T-cell (primary cell): ENCODE measurements around the gene PRMT2. TPM values are rescaled to one million over a fixed set of nuclear protein-coding genes. Genes with fewer than 3 reads are reported as not detected.

Experiments
- ATAC-seq, 4 experiments: fragments of 200-7000 bp in 3 of 4; fragments of 150-1000 bp in 1 of 4; cut with Tn5 transposase; replicated peaks in 1 of 4; 1 replicate in 3 of 4; 2 replicates in 1 of 4; pipeline ENCODE4 v1.10.0; 2021; ENCODE audit warnings: moderate library complexity in 3 of 4, mild to moderate bottlenecking in 2 of 4, moderate number of reproducible peaks in 1 of 4
- CTCF ChIA-PET, 2 donors: fragments of 300-600 bp; sonication (Branson Sonifier 250); formaldehyde crosslinking; loops; one replicate each; lab custom pipeline; 2022; ENCODE audit warnings: antibody characterized with exemption in 2 of 2; lab: Charles Lee
- POLR2A ChIA-PET, 2 donors: fragments of 300-600 bp; sonication (Branson Sonifier 250); formaldehyde crosslinking; loops; one replicate each; lab custom pipeline; 2022; ENCODE audit warnings: antibody characterized with exemption in 2 of 2; lab: Charles Lee
- DNase-seq, 35 experiments: peaks; one replicate each; pipeline versions ENCODE4 v3.0.0 to v3.0.0-alpha.2; 2013 to 2023
- H3K27ac ChIP-seq: one replicate; pipeline ENCODE4 v1.5.1; 2013; ENCODE audit warnings: low read length
- H3K27me3 ChIP-seq, 2 experiments: replicated peaks in 1 of 2; 1 replicate in 1 of 2; 2 replicates in 1 of 2; pipeline versions ENCODE4 v1.6.1 to v1.7.0; 2013; ENCODE audit warnings: low read length in 1 of 2, mixed read lengths in 1 of 2; ENCODE audit not compliant: control insufficient read depth in 2 of 2, insufficient read depth in 2 of 2; ENCODE audit errors: extremely low read depth in 1 of 2
- H3K36me3 ChIP-seq, 2 donors: 1 replicate in 1 of 2; 2 replicates in 1 of 2; pipeline versions ENCODE4 v1.6.1 to v1.7.0; 2013; ENCODE audit warnings: low read length in 1 of 2; ENCODE audit not compliant: control insufficient read depth in 2 of 2, insufficient read depth in 1 of 2; ENCODE audit errors: extremely low read depth in 1 of 2
- H3K4me1 ChIP-seq, 2 experiments: 1 replicate in 1 of 2; 2 replicates in 1 of 2; pipeline versions ENCODE4 v1.6.1 to v1.7.0; 2013; ENCODE audit warnings: low read length in 2 of 2, mixed read lengths in 1 of 2; ENCODE audit not compliant: insufficient read depth in 2 of 2, control insufficient read depth in 1 of 2; ENCODE audit errors: extremely low read depth in 1 of 2
- H3K4me3 ChIP-seq, 2 donors: 1 replicate in 1 of 2; 2 replicates in 1 of 2; pipeline versions ENCODE4 v1.5.1 to v1.7.0; 2013; ENCODE audit warnings: mild to moderate bottlenecking in 2 of 2, low read length in 1 of 2, moderate library complexity in 1 of 2; ENCODE audit not compliant: control insufficient read depth in 1 of 2; ENCODE audit errors: extremely low read depth in 1 of 2
- H3K9me3 ChIP-seq: 2 replicates; pipeline ENCODE4 v1.7.0; 2013
- H3K27ac Mint-ChIP-seq, 2 donors: one replicate each; pipeline ENCODE4 v1.8.0; 2020 to 2021; ENCODE audit warnings: mild to moderate bottlenecking in 2 of 2, mixed read lengths in 2 of 2
- H3K27me3 Mint-ChIP-seq, 2 donors: one replicate each; pipeline ENCODE4 v1.8.0; 2021 to 2022; ENCODE audit warnings: mixed read lengths in 2 of 2
- H3K36me3 Mint-ChIP-seq: one replicate; pipeline ENCODE4 v1.8.0; 2021; ENCODE audit warnings: mixed read lengths
- H3K4me1 Mint-ChIP-seq, 3 donors: one replicate each; pipeline ENCODE4 v1.8.0; 2020 to 2022; ENCODE audit warnings: mixed read lengths in 3 of 3, mild to moderate bottlenecking in 1 of 3
- H3K4me3 Mint-ChIP-seq, 3 donors: one replicate each; pipeline ENCODE4 v1.8.0; 2020 to 2022; ENCODE audit warnings: mild to moderate bottlenecking in 3 of 3, mixed read lengths in 3 of 3, moderate library complexity in 3 of 3
- H3K9me3 Mint-ChIP-seq, 3 donors: one replicate each; pipeline ENCODE4 v1.8.0; 2020 to 2022; ENCODE audit warnings: mixed read lengths in 3 of 3
- WGBS: methylation state at CpG from one replicate; pipeline ENCODE4 v1.1.5; 2013; ENCODE audit warnings: missing lambda C conversion rate; ENCODE audit not compliant: insufficient coverage; 5-methylcytosine and 5-hydroxymethylcytosine counted together
- total RNA-seq, 35 experiments: library from RNA in 6 of 35; stranded (reverse) in 6 of 35; fragments of 120-200 nt in 1 of 35; gene quantifications; one replicate each; pipeline versions ENCODE4 v1.2.1 to v1.2.4 and lab custom pipeline; 2013 to 2026

The PRMT2 gene
- total RNA-seq, 5 donors from 2014 or later (not counting 1 experiment from before 2014, with no cell fraction given) = 145 to 258 (median 205) TPM

DNA sequence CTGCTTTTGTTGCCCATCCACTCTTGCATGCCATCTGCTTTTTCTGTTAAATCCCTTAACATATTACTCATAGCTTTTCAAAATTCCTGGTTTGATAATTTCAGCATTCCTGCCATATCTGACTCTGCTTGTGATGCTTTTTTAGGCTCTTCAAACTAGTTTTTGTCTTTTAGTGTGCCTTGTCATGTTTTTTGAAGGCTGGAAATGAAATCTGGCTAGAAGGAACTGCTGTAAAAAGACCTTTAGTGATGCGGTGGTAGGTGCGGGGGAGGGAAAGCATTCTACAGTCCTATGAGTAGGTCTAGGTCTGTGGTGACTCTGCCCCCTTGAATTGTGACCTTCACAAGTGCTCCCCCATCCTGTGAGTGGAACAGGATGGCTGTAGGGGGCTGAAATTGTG lies 15.6 kb upstream of the PRMT2 start:
- CTCF ChIA-PET = interaction anchor here in 1 of 2 donors (1.4 to 1.8 kb wide), 2 partner anchors 15 to 20 kb away, joined by 3 to 7 read pairs; no protein-coding TSS in a partner anchor
- ATAC-seq = no peak

DNA sequence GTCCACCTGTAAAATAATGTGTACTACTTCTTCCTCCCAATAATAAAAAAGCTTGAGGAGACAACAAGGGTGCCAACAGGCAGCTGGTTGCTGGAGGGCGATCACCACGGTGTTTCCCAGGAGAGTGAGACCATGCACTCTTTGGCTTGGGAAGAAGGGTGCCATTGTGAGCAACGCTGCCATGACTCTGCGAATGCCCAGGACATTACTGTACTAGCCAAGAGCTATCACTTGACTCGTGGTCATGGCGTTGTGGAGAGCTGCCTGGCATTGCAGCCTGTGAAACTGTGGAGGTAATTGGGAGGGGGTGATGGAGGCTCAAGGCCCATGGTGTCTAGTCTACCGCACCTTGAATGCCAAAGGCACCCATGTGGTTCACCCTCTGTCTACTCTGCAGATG lies 14.6 kb upstream of the PRMT2 start:
- no peaks in the 10 kb centered on the region for H3K36me3 ChIP-seq
- peaks cover 35 to 54% of the 10 kb centered on the region in 2 experiments for H3K4me1 ChIP-seq
- H3K4me3 ChIP-seq = no peak overlapping the region
- 87% methylated on average over 6 of the region's 7 CpGs for WGBS
- H3K9me3 ChIP-seq = no peaks in the 10 kb centered on the region
- no peak for ATAC-seq
- POLR2A ChIA-PET = interaction anchor here in 1 of 2 donors (0.7 kb wide), 1 partner anchor 149 kb away, joined by 3 read pairs; no protein-coding TSS in a partner anchor
- peaks cover 48 to 60% (median 57%) of the 10 kb centered on the region in 3 donors for H3K4me1 Mint-ChIP-seq
- peak overlapping the region; percentile 91 for H3K27ac ChIP-seq
- H3K27me3 ChIP-seq = no peaks in the 10 kb centered on the region
- CTCF ChIA-PET = interaction anchor here in 1 of 2 donors (1.4 to 1.8 kb wide), 2 partner anchors 14 to 19 kb away, joined by 3 to 7 read pairs; no protein-coding TSS in a partner anchor
- peak overlapping the region in 1 of 3 donors; percentile 70 for H3K4me3 Mint-ChIP-seq
- no peaks in the 10 kb centered on the region for H3K36me3 Mint-ChIP-seq
- H3K9me3 Mint-ChIP-seq = peaks cover 0 to 7% (median 0%) of the 10 kb centered on the region in 3 donors
- H3K27me3 Mint-ChIP-seq = no peaks in the 10 kb centered on the region
- H3K27ac Mint-ChIP-seq = peak overlapping the region; percentile 94 to 98
- DNase-seq = no peak

More for the DNA sequence above, 15.6 kb upstream of the PRMT2 start:
- Histone ChIP-seq H3K4me1 (peaks cover 35 to 46% of the 10 kb centered on the region in 2 experiments), H3K4me3 (no peak overlapping the region), H3K27me3 (no peaks in the 10 kb centered on the region), H3K36me3 (no peaks in the 10 kb centered on the region), H3K27ac (no peak overlapping the region), H3K9me3 (no peaks in the 10 kb centered on the region)
- H3K36me3 Mint-ChIP-seq = no peaks in the 10 kb centered on the region
- no CpG with 5 or more reads among the region's 2 CpGs for WGBS
- peaks cover 46 to 58% (median 54%) of the 10 kb centered on the region in 3 donors for H3K4me1 Mint-ChIP-seq
- H3K27me3 Mint-ChIP-seq = no peaks in the 10 kb centered on the region
- DNase-seq = no peak
- H3K4me3 Mint-ChIP-seq = peak overlapping the region in 1 of 3 donors; percentile 70
- H3K9me3 Mint-ChIP-seq = peaks cover 0 to 7% (median 0%) of the 10 kb centered on the region in 3 donors
- peak overlapping the region in 1 of 2 donors; percentile 94 for H3K27ac Mint-ChIP-seq
- POLR2A ChIA-PET = no interaction called here

DNA sequence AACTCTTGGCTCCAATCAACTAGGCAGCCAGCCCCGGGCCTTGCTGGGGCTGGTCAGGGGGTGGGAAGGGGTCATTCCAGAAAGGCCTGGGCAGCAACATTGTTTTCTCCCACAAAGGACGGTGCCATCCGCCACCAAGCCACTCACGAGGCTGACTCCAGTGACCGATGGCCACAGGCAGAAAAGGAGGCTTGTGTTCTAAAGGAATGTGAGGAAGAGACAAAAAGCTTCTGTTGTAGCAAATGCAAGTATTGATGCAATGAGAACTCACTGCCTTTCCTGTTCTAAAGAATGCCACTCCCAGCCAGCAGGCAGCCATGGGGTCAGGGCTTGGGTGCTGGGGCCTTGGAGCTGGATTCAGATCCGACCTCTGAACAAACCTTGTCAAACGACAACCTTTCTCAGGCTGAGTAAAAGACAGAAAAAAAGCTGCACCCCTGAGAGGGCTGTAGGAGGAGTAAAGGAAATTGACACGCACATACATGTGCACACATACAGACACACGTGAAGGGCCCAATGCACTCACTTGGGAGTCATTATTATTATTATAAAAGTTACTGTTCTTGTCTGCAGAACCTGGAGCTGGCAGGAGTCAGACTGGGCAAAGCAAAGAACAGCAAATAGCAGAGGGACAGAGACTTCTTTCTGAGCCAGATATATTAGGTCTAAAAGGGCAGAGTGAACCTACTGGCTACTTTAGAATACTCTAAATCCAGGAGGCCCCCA lies 13.9 kb upstream of the PRMT2 start:
- 96% methylated on average over 4 of the region's 9 CpGs for WGBS
- peak overlapping the region in 1 of 2 donors; percentile 25 for H3K4me3 ChIP-seq
- no peaks in the 10 kb centered on the region for H3K9me3 ChIP-seq
- CTCF ChIA-PET = interaction anchor here in 1 of 2 donors (1.4 to 1.8 kb wide), 2 partner anchors 13 to 18 kb away, joined by 3 to 7 read pairs; no protein-coding TSS in a partner anchor
- ATAC-seq = peak; percentile 40 to 66 (median 50)
- H3K4me3 Mint-ChIP-seq = peak overlapping the region in 2 of 3 donors; percentile 6 to 70
- H3K36me3 Mint-ChIP-seq = peaks cover 5% of the 10 kb centered on the region
- peak in 6 of 35 experiments; percentile 12 to 58 (median 25) for DNase-seq
- peaks cover 51 to 62% (median 56%) of the 10 kb centered on the region in 3 donors for H3K4me1 Mint-ChIP-seq
- no peaks in the 10 kb centered on the region for H3K27me3 Mint-ChIP-seq
- H3K27ac Mint-ChIP-seq = peak overlapping the region; percentile 94 to 98
- POLR2A ChIA-PET = interaction anchor here in 1 of 2 donors (0.6 to 1.0 kb wide), 4 partner anchors 15 to 150 kb away, joined by 3 to 4 read pairs (median 4); no protein-coding TSS in a partner anchor
- peaks cover 36 to 62% of the 10 kb centered on the region in 2 experiments for H3K4me1 ChIP-seq
- no peaks in the 10 kb centered on the region for H3K27me3 ChIP-seq
- H3K27ac ChIP-seq = peak overlapping the region; percentile 91
- peaks cover 0 to 7% (median 6%) of the 10 kb centered on the region in 3 donors for H3K9me3 Mint-ChIP-seq
- no peaks in the 10 kb centered on the region for H3K36me3 ChIP-seq

DNA sequence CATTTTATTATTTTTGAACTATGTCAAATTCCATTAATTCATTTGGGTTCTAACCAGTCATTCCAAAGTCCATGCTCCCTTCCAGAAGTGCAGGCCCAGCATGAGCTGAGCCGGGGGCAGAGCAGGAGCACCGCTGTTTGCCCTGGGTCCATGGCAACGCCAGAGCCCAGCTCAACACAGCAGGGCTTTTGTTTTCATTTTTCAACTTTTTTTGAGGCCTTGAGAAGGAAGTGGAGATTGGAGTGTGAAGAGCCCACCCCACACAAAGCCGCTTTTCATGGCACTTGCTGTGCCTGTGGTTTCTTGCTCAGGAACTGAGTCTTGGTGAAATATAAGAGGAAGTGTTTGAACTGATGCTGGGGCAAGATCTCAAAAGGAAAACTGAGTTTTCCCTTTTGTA lies 13.2 kb upstream of the PRMT2 start:
- peaks cover 5% of the 10 kb centered on the region for H3K36me3 Mint-ChIP-seq
- Histone ChIP-seq H3K4me3 (no peak overlapping the region), H3K27me3 (no peaks in the 10 kb centered on the region), H3K9me3 (no peaks in the 10 kb centered on the region), H3K4me1 (peaks cover 38 to 68% of the 10 kb centered on the region in 2 experiments), H3K36me3 (no peaks in the 10 kb centered on the region), H3K27ac (peak overlapping the region; percentile 91)
- peaks cover 57 to 63% (median 57%) of the 10 kb centered on the region in 3 donors for H3K4me1 Mint-ChIP-seq
- ChIA-PET CTCF (no interaction called here), POLR2A (interaction anchor here in 1 of 2 donors (0.6 to 1.0 kb wide), 3 partner anchors 14 to 63 kb away, joined by 3 to 4 read pairs (median 4); no protein-coding TSS in a partner anchor)
- H3K4me3 Mint-ChIP-seq = peak overlapping the region in 2 of 3 donors; percentile 15 to 70
- peak overlapping the region; percentile 94 to 98 for H3K27ac Mint-ChIP-seq
- DNase-seq (peak in 33 of 35 experiments; percentile 30 to 82 (median 60)), ATAC-seq (peak; percentile 76 to 87 (median 80))
- no peaks in the 10 kb centered on the region for H3K27me3 Mint-ChIP-seq
- H3K9me3 Mint-ChIP-seq = peaks cover 0 to 8% (median 7%) of the 10 kb centered on the region in 3 donors
- 4% methylated on average over 3 of the region's 4 CpGs for WGBS

DNA sequence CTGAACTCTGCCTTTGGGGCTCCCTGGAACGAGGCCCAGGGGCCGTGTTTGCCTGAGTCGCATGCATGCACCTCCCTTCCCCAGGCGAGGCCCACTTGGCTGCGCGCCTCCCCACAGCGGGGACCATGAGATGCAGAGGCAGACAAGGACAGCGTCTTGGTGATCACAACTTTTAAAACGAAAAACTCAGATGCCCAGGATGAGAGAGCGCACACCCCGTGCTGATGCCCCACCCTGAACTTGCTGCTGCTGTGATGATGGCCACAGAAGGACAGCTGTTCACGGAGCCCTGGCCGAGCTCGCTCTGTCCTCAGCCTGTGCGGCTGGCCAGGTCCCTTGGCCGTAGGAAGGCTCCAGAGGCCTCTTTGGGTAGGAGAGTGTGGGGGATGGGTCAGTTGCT lies 11.4 kb upstream of the PRMT2 start:
- Mint-ChIP-seq H3K4me3 (peak overlapping the region in 1 of 3 donors; percentile 19), H3K27me3 (no peaks in the 10 kb centered on the region), H3K9me3 (peaks cover 0 to 8% (median 7%) of the 10 kb centered on the region in 3 donors), H3K4me1 (peaks cover 64 to 79% (median 69%) of the 10 kb centered on the region in 3 donors), H3K27ac (peak overlapping the region in 1 of 2 donors; percentile 96), H3K36me3 (peaks cover 5% of the 10 kb centered on the region)
- WGBS = 93% methylated on average over 16 of the region's 16 CpGs
- Histone ChIP-seq H3K4me1 (peaks cover 42 to 85% of the 10 kb centered on the region in 2 experiments), H3K27ac (no peak overlapping the region), H3K27me3 (no peaks in the 10 kb centered on the region), H3K9me3 (no peaks in the 10 kb centered on the region), H3K4me3 (no peak overlapping the region), H3K36me3 (no peaks in the 10 kb centered on the region)
- ATAC-seq (no peak), DNase-seq (no peak)
- CTCF ChIA-PET = no interaction called here
- POLR2A ChIA-PET = no interaction called here

DNA sequence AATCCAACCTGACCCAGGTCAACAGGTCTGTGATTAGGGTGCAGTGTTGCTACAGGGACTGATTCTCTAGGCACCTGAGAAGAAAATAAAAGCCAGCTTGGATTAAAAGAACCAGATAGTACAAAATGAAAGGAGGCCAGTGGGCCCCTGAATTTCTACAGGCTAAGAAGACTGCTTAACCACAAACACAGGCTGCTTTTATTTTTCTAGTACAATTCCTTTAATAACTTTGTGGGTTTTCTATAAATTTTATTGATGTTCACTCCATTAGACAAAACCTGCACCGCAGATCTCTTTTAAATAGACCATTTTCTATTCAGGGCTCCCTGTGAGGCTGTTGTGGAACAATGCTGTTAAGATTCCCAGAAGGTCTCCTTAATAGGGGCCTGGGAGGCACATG lies 9.7 kb upstream of the PRMT2 start:
- ChIA-PET CTCF (no interaction called here), POLR2A (no interaction called here)
- DNase-seq = no peak
- no peaks in the 10 kb centered on the region for H3K36me3 ChIP-seq
- ATAC-seq = no peak
- no peaks in the 10 kb centered on the region for H3K27me3 ChIP-seq
- Mint-ChIP-seq H3K4me1 (peaks cover 55 to 72% (median 62%) of the 10 kb centered on the region in 3 donors), H3K36me3 (peaks cover 5% of the 10 kb centered on the region), H3K4me3 (peak overlapping the region in 1 of 3 donors; percentile 63), H3K9me3 (peaks cover 0 to 8% (median 0%) of the 10 kb centered on the region in 3 donors), H3K27ac (peak overlapping the region; percentile 63 to 96), H3K27me3 (no peaks in the 10 kb centered on the region)
- H3K9me3 ChIP-seq = no peaks in the 10 kb centered on the region
- no CpG with 5 or more reads among the region's 1 CpG for WGBS
- H3K27ac ChIP-seq = peak overlapping the region; percentile 58
- H3K4me3 ChIP-seq = no peak overlapping the region
- H3K4me1 ChIP-seq = peaks cover 43 to 77% of the 10 kb centered on the region in 2 experiments
